MM.1S (cell line): ENCODE data around the gene BLOC1S2.

Experiments used
- EZH2 ChIP-seq: fragments of 300-600 bp; sonication (generic); optimal IDR thresholded peaks from 2 replicates; pipeline ENCODE3; 2017; ENCODE audit warnings: low read depth, mild to moderate bottlenecking, antibody characterized with exemption, low read length, mixed read lengths
- TF ChIP-seq, protein P1 (sequence below): fragments of 300-600 bp; sonication (generic); IDR thresholded peaks from 2 replicates; pipeline ENCODE4 v1.5.1; 2016; ENCODE audit warnings: antibody characterized with exemption, low read length, mixed read lengths

DNA sequence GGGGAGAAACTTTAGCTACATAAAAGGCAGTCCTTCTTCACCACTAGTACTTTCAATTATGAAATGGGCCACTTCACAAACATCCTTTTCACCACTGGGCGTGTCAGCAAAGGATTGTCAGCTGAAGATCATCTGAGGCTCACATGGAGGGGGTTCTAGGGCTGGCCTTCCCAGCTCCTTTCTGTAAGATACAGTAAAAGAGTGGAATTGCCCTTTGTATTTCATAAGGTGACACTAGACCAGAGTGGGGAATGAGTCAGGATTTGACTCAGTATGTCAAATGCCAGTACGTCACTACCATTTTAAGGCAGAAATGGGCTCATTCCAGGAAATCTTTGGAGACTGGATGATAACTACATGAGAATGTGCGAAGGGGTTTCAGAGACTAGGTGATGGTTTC, 21.2 kb upstream of the BLOC1S2 start:
- TF ChIP-seq, protein P1, sequence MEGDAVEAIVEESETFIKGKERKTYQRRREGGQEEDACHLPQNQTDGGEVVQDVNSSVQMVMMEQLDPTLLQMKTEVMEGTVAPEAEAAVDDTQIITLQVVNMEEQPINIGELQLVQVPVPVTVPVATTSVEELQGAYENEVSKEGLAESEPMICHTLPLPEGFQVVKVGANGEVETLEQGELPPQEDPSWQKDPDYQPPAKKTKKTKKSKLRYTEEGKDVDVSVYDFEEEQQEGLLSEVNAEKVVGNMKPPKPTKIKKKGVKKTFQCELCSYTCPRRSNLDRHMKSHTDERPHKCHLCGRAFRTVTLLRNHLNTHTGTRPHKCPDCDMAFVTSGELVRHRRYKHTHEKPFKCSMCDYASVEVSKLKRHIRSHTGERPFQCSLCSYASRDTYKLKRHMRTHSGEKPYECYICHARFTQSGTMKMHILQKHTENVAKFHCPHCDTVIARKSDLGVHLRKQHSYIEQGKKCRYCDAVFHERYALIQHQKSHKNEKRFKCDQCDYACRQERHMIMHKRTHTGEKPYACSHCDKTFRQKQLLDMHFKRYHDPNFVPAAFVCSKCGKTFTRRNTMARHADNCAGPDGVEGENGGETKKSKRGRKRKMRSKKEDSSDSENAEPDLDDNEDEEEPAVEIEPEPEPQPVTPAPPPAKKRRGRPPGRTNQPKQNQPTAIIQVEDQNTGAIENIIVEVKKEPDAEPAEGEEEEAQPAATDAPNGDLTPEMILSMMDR: no peak
- TF ChIP-seq EZH2: no peak
